Neutrophil (primary cell): ENCODE data around the gene CREB3.

ENCODE experiments used
- H3K27ac ChIP-seq: fragments of 200-600 bp; sonication (generic); 2 replicates; pipeline ENCODE4 v1.5.1; 2016; ENCODE audit warnings: mild to moderate bottlenecking, moderate library complexity
- H3K27me3 ChIP-seq: fragments of 200-600 bp; sonication (generic); 2 replicates; pipeline ENCODE4 v1.6.0; 2016; ENCODE audit warnings: mild to moderate bottlenecking
- H3K36me3 ChIP-seq: fragments of 200-600 bp; sonication (generic); 2 replicates; pipeline ENCODE4 v1.5.1; 2017
- H3K4me1 ChIP-seq, 2 experiments: fragments of 200-600 bp in 1 of 2; sonication (generic) in 1 of 2; 1 replicate in 1 of 2; 2 replicates in 1 of 2; pipeline versions ENCODE4 v1.5.1 to v1.6.1; 2013 to 2016; ENCODE audit warnings: low read depth in 1 of 2, low read length in 1 of 2, mild to moderate bottlenecking in 1 of 2, moderate library complexity in 1 of 2; ENCODE audit not compliant: control insufficient read depth in 1 of 2, insufficient read depth in 1 of 2
- H3K4me3 ChIP-seq, 2 experiments: fragments of 200-600 bp in 1 of 2; sonication (generic) in 1 of 2; 1 replicate in 1 of 2; 2 replicates in 1 of 2; pipeline ENCODE4 v1.5.1; 2013 to 2016; ENCODE audit warnings: low read depth in 1 of 2, low read length in 1 of 2, mild to moderate bottlenecking in 1 of 2, moderate library complexity in 1 of 2
- H3K9me3 ChIP-seq: fragments of 200-600 bp; sonication (generic); 2 replicates; pipeline ENCODE4 v1.5.1; 2016
- CTCF ChIP-seq: fragments of 200-600 bp; sonication (generic); IDR thresholded peaks from 2 replicates; pipeline ENCODE4 v1.5.1; 2016; ENCODE audit warnings: antibody characterized with exemption

The CREB3 gene

GRCh38 chr9:35732800-35733541 lies 505 bp downstream of the CREB3 start:
- Histone ChIP-seq H3K27me3 (no peaks in the 10 kb centered on the region), H3K27ac (peak overlapping the region; percentile 99), H3K36me3 (peaks cover 42% of the 10 kb centered on the region), H3K4me1 (peaks cover 44 to 50% of the 10 kb centered on the region in 2 experiments), H3K4me3 (peak overlapping the region; percentile 93 to 94), H3K9me3 (no peaks in the 10 kb centered on the region)
- no peak for TF ChIP-seq CTCF

DNA sequence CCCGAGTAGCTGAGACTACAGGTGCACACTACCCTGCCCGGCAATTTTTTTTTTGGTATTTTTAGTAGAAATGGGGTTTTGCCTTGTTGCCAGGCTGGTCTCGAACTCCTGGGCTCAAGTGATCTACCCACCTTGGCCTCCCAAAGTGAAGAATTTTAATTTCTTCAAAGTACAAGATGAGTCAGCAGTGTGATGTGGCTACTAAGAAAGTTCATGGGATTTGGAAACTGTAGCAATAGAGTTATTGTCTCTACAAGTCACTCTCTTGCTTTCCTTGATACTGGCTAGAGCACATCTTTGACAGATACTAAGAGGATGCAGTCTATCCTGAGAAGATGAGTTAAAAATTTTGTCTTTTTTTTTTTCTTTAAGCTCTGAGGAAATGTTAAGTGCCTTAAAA lies 1.6 kb downstream of the CREB3 start:
- Histone ChIP-seq H3K27me3 (no peaks in the 10 kb centered on the region), H3K36me3 (peaks cover 43% of the 10 kb centered on the region), H3K4me1 (peaks cover 33 to 38% of the 10 kb centered on the region in 2 experiments), H3K4me3 (no peak overlapping the region), H3K27ac (peak overlapping the region; percentile 21), H3K9me3 (no peaks in the 10 kb centered on the region)
- TF ChIP-seq CTCF: no peak

GRCh38 chr9:35736201-35736633 lies 3.8 kb downstream of the CREB3 start:
- Histone ChIP-seq H3K27ac (peak overlapping the region; percentile 37), H3K4me3 (no peak overlapping the region), H3K4me1 (peaks cover 19 to 23% of the 10 kb centered on the region in 2 experiments), H3K9me3 (no peaks in the 10 kb centered on the region), H3K36me3 (peaks cover 59% of the 10 kb centered on the region), H3K27me3 (no peaks in the 10 kb centered on the region)
- TF ChIP-seq CTCF: peak; percentile 82

DNA sequence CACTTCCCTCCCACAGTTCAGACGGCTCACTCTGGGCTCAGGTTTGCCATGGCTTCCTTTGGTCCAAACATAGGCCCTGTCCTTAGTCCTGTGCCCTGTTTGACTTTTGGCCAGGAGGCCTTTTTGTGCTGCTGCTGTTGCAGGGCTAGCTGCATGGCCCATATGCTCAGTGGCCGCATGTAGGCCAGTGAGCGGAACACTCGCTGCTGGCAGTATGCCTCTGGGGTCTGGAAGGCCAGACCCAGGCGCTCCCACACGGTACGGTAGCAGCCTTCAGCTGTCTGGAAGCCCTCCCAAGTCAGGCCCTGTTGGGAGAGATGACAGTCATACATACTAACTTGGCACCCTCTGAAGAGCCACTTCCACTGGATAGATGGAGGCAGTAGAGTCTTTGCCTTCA lies 4.7 kb downstream of the CREB3 start:
- TF ChIP-seq CTCF: no peak
- Histone ChIP-seq H3K4me1 (peaks cover 15 to 23% of the 10 kb centered on the region in 2 experiments), H3K36me3 (peaks cover 68% of the 10 kb centered on the region), H3K9me3 (no peaks in the 10 kb centered on the region), H3K27ac (no peak overlapping the region), H3K4me3 (no peak overlapping the region), H3K27me3 (no peaks in the 10 kb centered on the region)

- no peaks in the 10 kb centered on the region for H3K9me3 ChIP-seq
- H3K4me3 ChIP-seq: no peak overlapping the region
- no peaks in the 10 kb centered on the region for H3K27me3 ChIP-seq
- no peak overlapping the region for H3K27ac ChIP-seq
- peaks cover 9 to 16% of the 10 kb centered on the region in 2 experiments for H3K4me1 ChIP-seq
- TF ChIP-seq CTCF: no peak
- peaks cover 78% of the 10 kb centered on the region for H3K36me3 ChIP-seq
These were observed 5.7 kb downstream of the CREB3 start for GRCh38 chr9:35738186-35738585.
